Measurements from ENCODE around the gene DDO.

- no peak for TF ChIP-seq CTCF (conservative IDR thresholded peaks at IDR 0.05 in 1 of 2, IDR thresholded peaks at IDR 0.05 in 1 of 2; ENCODE audit: extremely low read depth in 1 of 2, insufficient read depth in 1 of 2, low read depth in 1 of 2, low read length in 2 of 2)
- no peak for TF ChIP-seq EZH2 (IDR thresholded peaks at IDR 0.05; ENCODE audit: borderline replicate concordance, low read length)
These were observed 10.8 kb downstream of the DDO start for GRCh38 chr6:110404607-110405006.

Data from mammary epithelial cell (primary cell).